Osteoblast (primary cell): ENCODE results near the gene ZNF285. TPM values are rescaled to one million over a fixed set of nuclear protein-coding genes. Genes with fewer than 3 reads are reported as not detected.
"Not testable (repeated sequence)": the region's sequence is repeated elsewhere in the genome, so short reads cannot be mapped to it uniquely, and the experiment has no call there.

Source experiments
- DNase-seq: peaks from one replicate; pipeline ENCODE4 v3.0.0; 2011; ENCODE audit warnings: low spot score, mixed read lengths; ENCODE audit not compliant: insufficient read length; ENCODE audit errors: missing footprints
- H2AFZ ChIP-seq: 2 replicates; pipeline ENCODE4 v1.6.0; 2011; ENCODE audit warnings: mild to moderate bottlenecking, low read length
- H3K27ac ChIP-seq: 2 replicates; pipeline ENCODE4 v1.5.1; 2011; ENCODE audit warnings: mild to moderate bottlenecking, low read depth, low read length, moderate library complexity
- H3K27me3 ChIP-seq: 2 replicates; pipeline ENCODE4 v1.6.0; 2012; ENCODE audit warnings: mild to moderate bottlenecking, control low read depth, inconsistent platforms, low read length, moderate library complexity; ENCODE audit not compliant: insufficient read depth
- H3K36me3 ChIP-seq: 2 replicates; pipeline ENCODE4 v1.5.1; 2011; ENCODE audit warnings: mild to moderate bottlenecking, low read length, control low read depth, moderate library complexity; ENCODE audit not compliant: insufficient read depth
- H3K4me1 ChIP-seq: 2 replicates; pipeline ENCODE4 v1.5.1; 2011; ENCODE audit warnings: mild to moderate bottlenecking, low read length, control low read depth, moderate library complexity; ENCODE audit not compliant: insufficient read depth
- H3K4me2 ChIP-seq: 2 replicates; pipeline ENCODE4 v1.6.0; 2011; ENCODE audit warnings: mild to moderate bottlenecking, low read length; ENCODE audit not compliant: insufficient read depth
- H3K4me3 ChIP-seq: fragments of 200-600 bp; sonication (generic); 3 replicates; pipeline ENCODE4 v1.5.1; 2012; ENCODE audit warnings: mild to moderate bottlenecking, low read length, inconsistent platforms; ENCODE audit not compliant: insufficient read depth
- H3K79me2 ChIP-seq: 2 replicates; pipeline ENCODE4 v1.6.0; 2012; ENCODE audit warnings: mild to moderate bottlenecking, low read length, control low read depth, inconsistent platforms; ENCODE audit not compliant: insufficient read depth
- H3K9me3 ChIP-seq: 2 replicates; pipeline ENCODE4 v1.5.1; 2011; ENCODE audit warnings: low read depth, low read length, control low read depth
- H4K20me1 ChIP-seq: 2 replicates; pipeline ENCODE4 v1.6.0; 2012; ENCODE audit warnings: mild to moderate bottlenecking, low read length, control low read depth; ENCODE audit not compliant: insufficient read depth
- total RNA-seq: library from RNA; depleted of rRNA; stranded (reverse); fragments of >200 nt; gene quantifications from 2 replicates; pipeline ENCODE4 v1.2.3, GENCODE V29; 2012
- TF ChIP-seq, protein P1 (sequence below): IDR thresholded peaks from 2 replicates; pipeline ENCODE4 v1.5.1; 2011; ENCODE audit warnings: mild to moderate bottlenecking, low read depth, low read length, moderate library complexity; ENCODE audit errors: extremely low read depth

The ZNF285 gene
- total RNA-seq, 1 donor: 5.8 TPM

DNA sequence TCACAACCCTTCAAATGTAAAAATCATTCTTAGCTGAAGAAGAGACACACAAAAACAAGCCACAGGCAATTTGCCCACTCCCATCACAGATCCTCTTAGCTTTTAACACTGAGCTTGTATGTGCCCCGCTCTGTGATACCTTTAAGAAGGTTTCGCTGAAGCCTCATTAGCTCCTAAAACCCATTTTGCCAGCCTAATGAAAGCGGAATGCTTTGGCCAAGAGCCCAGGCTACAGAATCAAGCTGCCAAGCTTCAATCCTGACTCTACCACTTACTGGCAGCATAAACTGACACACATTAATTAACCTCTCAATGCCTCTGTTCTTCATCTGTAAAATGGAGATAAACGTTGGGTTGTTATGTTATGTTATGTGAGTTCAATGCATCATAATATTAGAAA lies 55.4 kb downstream of the ZNF285 start:
- Histone ChIP-seq H3K9me3 (no peaks in the 10 kb centered on the region), H3K4me3 (no peak overlapping the region), H2AFZ (no peak overlapping the region), H4K20me1 (peaks cover under 1% of the 10 kb centered on the region), H3K4me1 (no peaks in the 10 kb centered on the region), H3K27me3 (no peaks in the 10 kb centered on the region), H3K27ac (no peak overlapping the region), H3K4me2 (no peak overlapping the region), H3K36me3 (no peaks in the 10 kb centered on the region), H3K79me2 (peaks cover 47% of the 10 kb centered on the region)
- DNase-seq: no peak
- TF ChIP-seq, protein P1, sequence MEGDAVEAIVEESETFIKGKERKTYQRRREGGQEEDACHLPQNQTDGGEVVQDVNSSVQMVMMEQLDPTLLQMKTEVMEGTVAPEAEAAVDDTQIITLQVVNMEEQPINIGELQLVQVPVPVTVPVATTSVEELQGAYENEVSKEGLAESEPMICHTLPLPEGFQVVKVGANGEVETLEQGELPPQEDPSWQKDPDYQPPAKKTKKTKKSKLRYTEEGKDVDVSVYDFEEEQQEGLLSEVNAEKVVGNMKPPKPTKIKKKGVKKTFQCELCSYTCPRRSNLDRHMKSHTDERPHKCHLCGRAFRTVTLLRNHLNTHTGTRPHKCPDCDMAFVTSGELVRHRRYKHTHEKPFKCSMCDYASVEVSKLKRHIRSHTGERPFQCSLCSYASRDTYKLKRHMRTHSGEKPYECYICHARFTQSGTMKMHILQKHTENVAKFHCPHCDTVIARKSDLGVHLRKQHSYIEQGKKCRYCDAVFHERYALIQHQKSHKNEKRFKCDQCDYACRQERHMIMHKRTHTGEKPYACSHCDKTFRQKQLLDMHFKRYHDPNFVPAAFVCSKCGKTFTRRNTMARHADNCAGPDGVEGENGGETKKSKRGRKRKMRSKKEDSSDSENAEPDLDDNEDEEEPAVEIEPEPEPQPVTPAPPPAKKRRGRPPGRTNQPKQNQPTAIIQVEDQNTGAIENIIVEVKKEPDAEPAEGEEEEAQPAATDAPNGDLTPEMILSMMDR: no peak

DNA sequence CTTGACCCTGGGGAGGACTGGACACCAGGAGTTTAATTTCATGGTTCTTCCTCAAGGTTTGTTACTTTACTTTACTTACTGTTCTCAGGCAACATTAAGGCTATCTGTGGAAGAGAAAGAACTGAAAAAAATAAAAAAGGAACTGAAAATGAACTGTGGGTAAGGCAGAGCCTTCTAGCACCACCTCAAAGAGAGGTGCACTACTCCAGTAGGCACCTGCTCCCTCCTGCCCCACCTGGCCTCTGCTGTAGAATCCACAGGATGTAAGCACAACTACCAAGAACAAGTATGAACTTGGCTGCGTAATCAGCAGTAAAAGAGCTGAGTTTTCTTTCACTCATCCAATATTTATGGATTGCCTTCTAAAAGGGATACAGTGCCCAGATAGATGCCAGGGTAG lies 57.2 kb downstream of the ZNF285 start:
- Histone ChIP-seq H3K4me1 (no peaks in the 10 kb centered on the region), H3K79me2 (peaks cover 33% of the 10 kb centered on the region), H3K36me3 (peaks cover 4% of the 10 kb centered on the region), H4K20me1 (no peaks in the 10 kb centered on the region), H3K9me3 (no peaks in the 10 kb centered on the region), H3K27me3 (no peaks in the 10 kb centered on the region), H3K4me3 (no peak overlapping the region), H3K27ac (no peak overlapping the region), H3K4me2 (no peak overlapping the region), H2AFZ (no peak overlapping the region)
- TF ChIP-seq, protein P1: no peak
- DNase-seq: no peak

DNA sequence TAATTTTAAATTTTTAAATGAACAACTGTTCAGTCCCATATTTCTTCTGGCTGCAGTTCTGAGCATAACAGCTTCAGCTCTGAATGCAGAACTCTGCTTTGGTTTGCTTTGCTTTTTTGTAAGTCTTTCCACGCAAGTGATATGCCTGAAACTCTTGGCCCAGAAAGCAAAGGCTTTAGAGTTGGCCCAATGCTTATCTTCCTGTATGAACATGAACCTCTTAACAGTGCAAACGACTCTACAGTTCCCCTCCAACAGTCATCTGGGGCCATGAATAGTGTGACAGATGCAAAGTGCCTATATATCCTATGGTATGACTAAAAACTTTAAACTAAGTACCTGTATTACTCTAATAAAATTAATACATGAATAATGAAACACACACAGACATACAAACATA lies 59.6 kb downstream of the ZNF285 start:
- no peaks in the 10 kb centered on the region for H4K20me1 ChIP-seq
- TF ChIP-seq, protein P1: no peak
- H3K4me2 ChIP-seq: no peak overlapping the region
- no peak overlapping the region for H3K4me3 ChIP-seq
- DNase-seq: no peak
- no peaks in the 10 kb centered on the region for H3K4me1 ChIP-seq
- H2AFZ ChIP-seq: no peak overlapping the region
- H3K79me2 ChIP-seq: peaks cover 25% of the 10 kb centered on the region
- no peaks in the 10 kb centered on the region for H3K9me3 ChIP-seq
- H3K36me3 ChIP-seq: peaks cover 13% of the 10 kb centered on the region
- H3K27me3 ChIP-seq: no peaks in the 10 kb centered on the region
- H3K27ac ChIP-seq: no peak overlapping the region

DNA sequence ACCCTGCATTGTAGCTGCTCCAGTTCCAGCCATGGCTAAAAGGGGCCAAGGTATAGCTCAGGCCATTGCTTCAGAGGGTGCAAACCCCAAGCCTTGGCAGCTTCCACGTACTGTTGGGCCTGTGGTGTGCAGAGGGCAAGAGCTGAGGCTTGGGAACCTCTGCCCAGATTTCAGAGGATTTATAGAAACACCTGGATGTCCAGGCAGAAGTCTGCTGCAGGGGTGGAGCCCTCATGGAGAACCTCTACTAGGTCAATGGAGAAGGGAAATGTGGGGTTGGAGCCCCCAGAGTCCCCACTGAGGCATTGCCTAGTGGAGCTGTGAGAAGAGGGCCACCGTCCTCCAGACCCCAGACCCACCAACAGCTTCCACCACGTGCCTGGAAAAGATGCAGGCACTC lies 66.8 kb downstream of the ZNF285 start:
- H4K20me1 ChIP-seq, H2AFZ ChIP-seq, H3K27me3 ChIP-seq, H3K4me1 ChIP-seq, H3K4me3 ChIP-seq, H3K27ac ChIP-seq, H3K4me2 ChIP-seq, H3K79me2 ChIP-seq, DNase-seq: not testable (repeated sequence)
- Histone ChIP-seq H3K9me3 (peaks cover 15% of the 10 kb centered on the region), H3K36me3 (peaks cover 58% of the 10 kb centered on the region)

Other genes starting within 250 kb of the ZNF285 start
- gene ZNF226, start 236.5 kb downstream of the ZNF285 start, total RNA-seq: 17.4 and 19.4 TPM in 2 replicates
- gene ZNF227, start 189.1 kb downstream of the ZNF285 start, total RNA-seq: 20.6 and 21.5 TPM in 2 replicates
- 0.29 and 0.36 TPM in 2 replicates for gene ZNF233, start 141.7 kb downstream of the ZNF285 start, total RNA-seq
- gene ZNF235, start 96.6 kb downstream of the ZNF285 start, total RNA-seq: 4.0 and 5.6 TPM in 2 replicates
- gene ZNF112, start 44.9 kb downstream of the ZNF285 start, total RNA-seq: 6.5 and 7.7 TPM in 2 replicates
- 9.4 and 11.8 TPM in 2 replicates for gene ZNF229, start 46.9 kb upstream of the ZNF285 start, total RNA-seq
- 5.0 and 9.4 TPM in 2 replicates for gene ZNF180, start 98.9 kb upstream of the ZNF285 start, total RNA-seq
- not detected in 2 replicates for gene CEACAM20, start 128.1 kb upstream of the ZNF285 start, total RNA-seq
- gene IGSF23, start 212.0 kb upstream of the ZNF285 start, total RNA-seq: not detected in 2 replicates
- 50.1 and 53.6 TPM in 2 replicates for gene PVR, start 242.3 kb upstream of the ZNF285 start, total RNA-seq